ACHN (cell line): ENCODE data around the gene SLC26A4.
A peak's percentile ranks its signal among the peaks of the same experiment; 100 is the strongest.

Experiments used
- DNase-seq: peaks from one replicate; pipeline ENCODE4 v3.0.0-alpha.2; 2015
- in situ Hi-C: cut with HindIII; loops from 2 replicates; pipeline ENCODE4 v1.10.0; 2017; ENCODE audit warnings: low sequenced_read_pairs, low pct_ligation_motif_present, low pct_unique_long_range_greater_than_20kb

Gene SLC26A4

DNA sequence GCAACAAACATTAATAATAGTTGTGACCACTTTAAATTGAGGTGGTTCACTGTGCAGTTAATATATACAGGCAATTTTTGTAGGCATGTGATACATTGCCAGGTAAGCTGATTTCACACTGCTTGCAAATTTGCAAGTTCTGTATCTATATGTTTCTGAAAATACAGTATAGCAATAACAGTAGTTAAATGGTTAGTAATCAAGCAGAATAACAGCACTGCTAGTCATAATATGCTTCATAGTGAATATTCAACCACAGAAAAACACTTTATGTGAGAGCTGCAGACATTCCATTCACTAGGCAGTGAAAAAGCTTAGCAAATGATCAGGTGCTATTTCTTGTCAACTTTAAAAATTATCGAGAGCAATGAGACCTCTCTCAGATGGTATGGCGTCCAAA lies 28.9 kb downstream of the SLC26A4 start:
- in situ Hi-C loops = no loop called here
- DNase-seq = no peak

DNA sequence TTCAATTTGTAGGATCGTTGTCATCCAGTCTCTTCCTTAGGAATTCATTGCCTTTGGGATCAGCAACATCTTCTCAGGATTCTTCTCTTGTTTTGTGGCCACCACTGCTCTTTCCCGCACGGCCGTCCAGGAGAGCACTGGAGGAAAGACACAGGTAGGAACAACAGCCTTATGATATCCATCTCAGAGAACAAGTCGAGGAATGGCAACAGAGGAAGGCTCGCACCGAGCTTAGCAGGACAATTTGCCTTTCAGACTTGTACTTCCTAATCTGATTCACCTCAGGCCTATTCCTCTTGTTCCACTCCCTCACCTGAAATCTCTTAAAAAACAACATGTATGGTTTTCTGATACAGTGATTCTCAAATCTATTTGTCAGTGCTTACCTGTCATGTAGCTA lies 29.5 kb downstream of the SLC26A4 start:
- no peak for DNase-seq
- in situ Hi-C loops = no loop called here

DNA sequence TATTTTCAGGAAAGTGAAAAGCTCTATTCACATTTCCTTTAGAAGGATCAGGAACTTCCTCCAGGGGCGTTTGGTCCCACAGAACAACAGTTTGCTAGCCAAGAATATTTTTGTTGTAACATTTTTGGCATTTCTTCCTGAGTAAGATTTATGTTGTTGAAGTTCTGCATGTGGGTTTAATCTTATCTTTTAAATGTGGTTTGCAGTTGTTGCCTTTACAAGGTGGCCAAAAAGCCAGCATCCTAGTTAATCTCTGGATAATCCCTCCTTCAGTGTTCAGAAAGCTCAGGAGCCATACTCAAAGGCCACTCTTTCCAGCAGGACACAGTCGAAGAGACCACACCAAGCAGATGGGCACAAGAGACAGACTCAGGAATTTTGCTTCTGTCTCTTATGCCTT lies 30.0 kb downstream of the SLC26A4 start:
- DNase-seq = no peak
- in situ Hi-C loops = no loop called here

DNA sequence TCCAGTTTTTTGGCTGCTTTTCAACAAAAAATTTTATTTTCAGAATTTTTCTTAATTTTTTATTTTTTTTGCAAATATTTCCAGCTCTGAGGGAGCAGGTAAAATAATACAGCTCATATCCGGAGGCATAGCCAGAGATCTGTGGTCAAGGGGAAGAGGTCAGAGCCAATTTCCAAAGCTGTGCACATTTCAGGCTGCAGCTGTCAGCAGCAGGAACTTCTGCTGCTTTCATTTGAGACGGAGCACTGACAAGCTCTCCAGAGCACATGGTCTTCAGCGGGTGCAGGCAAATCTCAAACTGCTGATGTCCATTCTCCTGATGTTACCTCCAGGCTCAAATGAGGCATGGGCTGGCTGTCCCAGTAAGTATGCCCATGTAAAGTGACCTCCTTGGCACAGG lies 31.1 kb downstream of the SLC26A4 start:
- in situ Hi-C loops = no loop called here
- DNase-seq = no peak

DNA sequence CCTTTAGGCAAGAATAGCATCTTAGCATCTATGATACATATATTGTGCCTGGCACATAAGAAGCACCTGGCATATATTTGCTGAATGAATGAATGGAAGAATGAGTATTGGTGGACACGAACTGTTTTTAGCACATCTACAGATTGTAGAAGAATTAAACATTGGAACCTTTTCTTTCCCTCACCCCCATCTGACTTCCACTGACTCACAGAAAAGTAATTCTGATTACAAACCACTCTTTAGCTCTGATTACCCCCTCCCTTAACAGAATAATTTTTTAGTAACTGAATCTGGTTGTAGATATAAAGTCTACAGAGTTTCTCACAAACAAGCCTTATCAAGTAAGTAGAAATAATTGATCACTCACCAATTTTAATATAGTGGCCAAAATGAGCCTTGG lies 31.9 kb downstream of the SLC26A4 start:
- DNase-seq = no peak
- in situ Hi-C loops = no loop called here

DNA sequence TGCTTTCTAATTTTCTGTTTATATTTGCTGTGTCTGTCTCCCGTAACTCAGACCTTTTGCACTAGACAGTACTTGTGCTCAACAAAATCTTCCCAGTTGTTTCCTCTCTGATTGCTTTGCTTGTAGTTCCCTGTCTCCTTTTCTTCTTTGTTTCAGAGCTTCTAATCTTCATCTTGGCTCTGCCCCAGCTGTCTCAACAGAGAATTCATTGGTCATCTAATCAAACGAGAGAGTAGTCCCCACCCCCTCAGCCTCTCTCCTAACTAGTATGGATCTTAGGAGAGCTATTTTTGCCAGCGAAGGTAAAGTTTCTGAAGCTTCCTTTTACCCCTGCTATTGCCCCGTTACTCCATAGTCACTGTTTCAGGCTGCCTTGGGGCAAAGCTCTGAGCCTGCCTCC lies 32.8 kb downstream of the SLC26A4 start:
- in situ Hi-C loops = no loop called here
- DNase-seq = no peak

DNA sequence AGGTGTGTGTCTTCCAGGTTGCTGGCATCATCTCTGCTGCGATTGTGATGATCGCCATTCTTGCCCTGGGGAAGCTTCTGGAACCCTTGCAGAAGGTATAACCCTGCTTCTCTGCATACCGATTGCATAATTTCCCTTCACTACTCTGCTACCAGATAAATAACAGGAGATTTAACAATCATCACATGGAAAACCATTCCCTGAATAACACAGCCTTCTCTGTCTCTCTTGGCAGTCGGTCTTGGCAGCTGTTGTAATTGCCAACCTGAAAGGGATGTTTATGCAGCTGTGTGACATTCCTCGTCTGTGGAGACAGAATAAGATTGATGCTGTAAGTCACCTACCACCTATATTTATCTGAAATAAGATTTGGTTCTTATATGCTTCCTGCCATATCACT lies 33.8 kb downstream of the SLC26A4 start:
- in situ Hi-C loops = no loop called here
- DNase-seq = no peak

DNA sequence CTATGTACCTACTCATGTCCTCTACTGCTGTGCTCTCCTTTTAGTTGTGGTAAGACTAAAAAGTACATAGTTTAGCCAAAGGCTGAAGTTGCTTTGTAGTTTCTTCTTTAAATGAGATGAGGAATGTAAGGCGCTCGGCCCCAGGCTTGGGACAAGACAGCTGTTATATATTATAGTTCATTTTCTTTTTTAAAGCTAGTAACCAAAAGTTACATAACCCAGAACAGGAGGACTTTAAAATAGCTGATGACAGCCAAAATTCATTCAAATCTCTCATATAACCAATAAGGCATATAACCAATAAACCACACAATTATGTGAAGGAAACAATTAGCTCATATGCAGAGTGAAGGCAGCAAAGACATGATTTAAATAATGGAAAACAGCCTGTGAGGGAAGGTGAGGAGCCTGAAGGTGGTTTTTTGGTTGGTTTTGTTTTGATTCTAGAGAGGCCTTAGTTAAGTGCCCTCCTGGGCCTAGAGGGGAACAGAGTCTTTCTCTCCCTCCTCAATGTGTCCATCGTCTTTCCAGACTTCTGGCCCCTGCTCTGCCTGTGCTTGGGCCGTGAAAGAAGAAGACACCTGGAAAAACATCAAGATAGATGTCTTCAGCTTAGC lies 35.8 kb downstream of the SLC26A4 start:
- no peak for DNase-seq
- in situ Hi-C loops = no loop called here

DNA sequence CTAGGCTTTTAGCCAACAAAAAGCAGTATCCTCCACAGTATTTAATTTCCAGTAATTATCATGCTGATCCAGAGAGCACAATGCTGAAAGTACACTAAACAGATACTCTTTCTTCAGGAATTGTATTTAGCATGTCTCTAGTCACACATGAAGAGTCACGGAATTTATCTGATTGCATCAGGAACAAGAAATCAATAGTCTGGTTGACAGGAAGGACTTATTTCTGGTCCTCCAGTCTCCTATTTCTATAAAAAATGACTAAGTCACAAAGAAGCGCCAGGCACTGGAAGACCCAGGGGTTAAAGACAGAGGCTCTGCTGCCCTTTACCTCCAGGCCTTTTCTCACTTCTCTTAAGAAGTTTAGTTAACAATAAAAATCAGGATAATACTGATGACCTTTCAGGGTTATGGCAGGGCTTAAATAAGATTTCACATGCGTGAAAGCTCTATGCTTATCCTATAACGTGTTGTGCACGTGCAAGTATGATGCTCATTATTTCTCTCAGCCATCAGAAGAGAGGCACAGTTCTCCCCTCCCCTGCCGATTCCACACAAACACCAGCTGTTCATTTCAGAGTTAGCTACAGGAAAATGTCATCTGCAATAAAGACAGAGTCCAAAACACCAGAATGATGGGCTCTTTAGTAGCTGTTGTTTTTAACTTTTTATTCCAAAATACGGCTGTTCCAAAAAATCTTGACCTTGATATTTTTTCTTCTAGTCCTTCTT lies 36.9 kb downstream of the SLC26A4 start:
- no peak for DNase-seq
- in situ Hi-C loops = no loop called here

DNA sequence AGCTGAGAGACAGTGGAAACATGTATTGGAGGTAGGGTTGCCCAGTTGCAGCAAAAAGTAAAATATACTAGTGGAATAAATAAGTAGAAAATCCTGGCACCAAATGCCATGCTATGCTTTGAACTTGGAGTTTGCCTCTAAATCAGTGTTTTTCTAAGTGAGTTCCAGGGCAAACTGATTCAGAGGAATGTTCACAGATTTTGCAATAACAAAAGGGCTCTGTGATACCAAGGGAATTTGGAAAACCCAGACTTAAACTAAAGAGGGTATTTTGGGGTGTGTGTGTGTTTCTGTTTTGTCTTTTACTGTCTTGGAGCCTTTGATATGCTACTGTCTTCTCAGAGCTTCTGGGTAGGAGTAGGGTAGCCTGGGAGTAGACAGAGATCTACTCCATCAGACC lies 39.9 kb downstream of the SLC26A4 start:
- in situ Hi-C loops = no loop called here
- DNase-seq = no peak

DNA sequence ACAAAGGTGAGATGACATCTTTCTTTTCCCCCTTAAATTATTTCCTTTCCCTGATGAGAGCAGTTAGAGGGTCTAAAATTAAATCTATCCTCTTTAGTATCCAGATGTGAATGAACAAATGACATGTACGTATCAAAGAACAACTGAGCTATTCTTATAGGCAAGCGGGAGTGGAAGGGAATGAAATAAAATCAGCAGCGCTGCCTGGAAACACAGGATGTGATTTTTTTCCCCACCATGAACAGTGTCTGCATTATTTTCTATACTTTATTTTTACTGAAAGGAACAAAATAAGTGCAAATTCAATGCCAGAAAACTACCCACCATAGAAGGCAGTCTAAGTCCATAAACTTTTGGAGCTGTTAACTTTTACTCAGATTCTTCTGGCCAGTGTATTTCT lies 40.6 kb downstream of the SLC26A4 start:
- DNase-seq = no peak
- in situ Hi-C loops = no loop called here

DNA sequence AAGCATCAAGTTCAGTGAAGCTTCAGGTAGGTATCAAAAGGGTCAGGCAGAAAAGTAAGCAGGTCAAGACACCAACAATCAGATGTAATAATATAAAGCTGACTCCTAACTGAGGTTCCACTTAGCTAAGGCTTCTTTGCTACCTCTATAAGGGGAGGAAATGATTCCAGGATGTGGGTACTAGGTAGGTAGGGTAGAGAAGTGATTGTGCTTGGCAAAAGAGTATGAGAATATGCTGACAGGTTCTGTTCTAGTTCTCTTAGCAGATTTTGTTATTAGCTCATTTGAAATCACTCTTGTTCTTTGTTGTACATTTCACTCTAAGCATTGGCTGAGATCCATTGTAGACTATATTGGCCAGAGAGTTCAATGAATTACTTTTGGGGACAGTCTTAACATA lies 42.6 kb downstream of the SLC26A4 start:
- DNase-seq = no peak
- in situ Hi-C loops = no loop called here

DNA sequence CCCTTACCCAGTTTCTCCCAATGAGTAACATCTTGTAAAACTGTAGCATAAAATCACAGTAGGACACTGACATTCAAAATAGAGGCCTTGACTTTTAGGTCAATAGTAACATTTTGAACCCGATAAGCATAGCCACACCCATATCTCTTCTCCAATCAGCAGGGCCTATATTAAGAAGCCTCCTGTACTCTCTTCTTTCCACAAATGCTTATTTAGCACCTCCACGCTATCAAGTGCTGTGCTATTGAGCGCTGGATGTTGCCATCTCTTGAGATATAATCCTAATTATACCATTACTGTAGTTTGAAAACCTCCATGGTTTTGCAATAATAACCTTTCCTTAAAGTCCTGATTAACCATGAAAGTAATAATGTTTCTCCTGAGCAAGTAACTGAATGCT lies 43.2 kb downstream of the SLC26A4 start:
- DNase-seq = no peak
- in situ Hi-C loops = no loop called here

DNA sequence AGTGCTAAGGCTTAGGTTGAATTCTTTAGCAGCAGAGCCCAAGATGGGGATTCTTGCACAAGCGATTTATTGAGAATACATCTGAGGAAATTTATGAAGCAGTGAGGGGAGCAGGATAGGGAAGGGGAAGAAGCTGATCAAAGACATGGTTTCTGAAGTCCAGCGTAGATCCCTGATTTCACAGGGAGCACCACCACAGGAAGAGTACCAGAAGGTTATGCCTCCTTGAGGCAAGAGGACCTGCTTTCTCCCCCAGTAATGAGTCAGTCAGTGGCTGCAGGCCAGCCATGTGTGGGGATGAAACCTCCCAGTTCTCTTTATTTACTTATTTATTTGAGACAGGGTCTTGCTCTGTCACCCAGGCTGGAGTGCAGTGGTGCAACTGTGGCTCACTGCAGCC lies 48.3 kb downstream of the SLC26A4 start:
- DNase-seq = no peak
- in situ Hi-C loops = no loop called here

DNA sequence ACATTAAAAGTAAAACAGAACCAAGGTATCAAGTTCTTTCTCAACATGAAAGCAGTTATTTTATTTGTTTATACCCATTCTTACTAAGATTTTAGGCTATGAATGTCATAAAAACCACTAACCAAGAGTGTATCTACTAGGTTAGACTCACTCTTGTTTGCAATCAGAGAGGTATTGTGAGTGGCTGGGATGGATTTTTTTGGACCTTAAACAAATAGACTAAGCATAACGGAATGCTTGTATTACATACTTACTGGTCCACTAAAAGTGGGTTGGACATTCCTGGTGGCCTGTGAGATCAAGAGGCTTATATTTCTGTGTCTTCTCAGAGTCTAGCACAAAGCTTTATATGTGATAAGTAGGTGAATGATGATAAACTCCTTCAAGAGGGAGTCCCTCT lies 50.7 kb downstream of the SLC26A4 start:
- in situ Hi-C loops = no loop called here

DNA sequence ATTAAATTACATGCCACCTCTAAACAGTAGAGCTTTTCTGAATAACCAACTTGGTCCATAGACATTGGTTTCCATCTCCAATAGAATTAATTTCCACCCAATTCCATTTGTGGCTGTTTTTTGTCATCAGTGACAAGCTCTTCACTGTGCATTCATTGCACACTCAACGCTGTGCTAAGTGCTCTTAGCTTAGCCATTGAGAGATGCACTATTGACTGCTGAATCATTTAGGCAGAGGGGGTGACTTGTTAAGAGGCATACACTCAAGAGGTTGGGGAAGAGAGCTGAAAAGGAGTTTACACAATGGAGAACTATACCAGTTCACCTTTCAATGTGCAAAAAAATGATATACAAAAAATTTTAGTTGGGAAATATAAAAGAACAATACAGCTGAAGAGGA lies 51.4 kb downstream of the SLC26A4 start:
- DNase-seq = no peak
- in situ Hi-C loops = no loop called here

More for the DNA sequence above, 50.7 kb downstream of the SLC26A4 start:
- DNase-seq = no peak

DNA sequence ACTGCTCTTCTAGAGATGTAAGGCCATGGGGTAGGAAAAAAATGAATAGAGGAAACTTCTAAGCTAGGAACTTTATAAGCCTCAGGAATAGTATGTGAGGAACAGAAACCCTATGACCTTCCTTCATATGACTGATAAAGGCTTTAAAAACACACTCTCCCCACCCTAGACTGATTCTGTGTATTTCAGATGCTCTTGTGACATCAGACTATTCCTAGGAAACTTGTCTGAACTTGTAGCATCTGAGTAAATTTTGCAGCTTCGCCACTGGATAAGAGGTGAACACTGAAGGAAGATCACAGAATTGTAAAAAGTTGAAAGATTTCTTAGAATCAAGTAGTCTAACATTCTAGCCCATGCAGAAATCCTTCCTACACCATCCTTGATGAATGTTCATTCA lies 52.3 kb downstream of the SLC26A4 start:
- in situ Hi-C loops = no loop called here
- DNase-seq = no peak

DNA sequence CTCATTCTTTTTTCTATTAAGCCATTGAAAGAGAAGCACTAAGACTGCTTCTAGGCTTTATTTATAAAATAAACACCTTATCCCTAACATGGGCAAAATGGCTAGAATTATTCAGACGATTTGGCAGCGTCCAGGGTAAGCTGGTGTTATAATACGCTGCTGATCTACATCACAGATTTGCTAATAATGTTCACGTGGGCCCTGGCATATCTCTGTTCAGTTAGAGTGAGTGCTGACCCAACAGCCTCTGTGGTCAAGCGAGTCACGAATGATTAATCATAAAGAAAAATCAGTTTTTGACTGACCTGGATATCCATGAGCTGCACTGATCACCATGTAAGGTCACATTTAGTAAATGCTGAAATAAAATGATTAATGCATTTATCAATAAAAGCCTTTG lies 54.9 kb downstream of the SLC26A4 start:
- peak; percentile 18 for DNase-seq
- in situ Hi-C loops = no loop called here

DNA sequence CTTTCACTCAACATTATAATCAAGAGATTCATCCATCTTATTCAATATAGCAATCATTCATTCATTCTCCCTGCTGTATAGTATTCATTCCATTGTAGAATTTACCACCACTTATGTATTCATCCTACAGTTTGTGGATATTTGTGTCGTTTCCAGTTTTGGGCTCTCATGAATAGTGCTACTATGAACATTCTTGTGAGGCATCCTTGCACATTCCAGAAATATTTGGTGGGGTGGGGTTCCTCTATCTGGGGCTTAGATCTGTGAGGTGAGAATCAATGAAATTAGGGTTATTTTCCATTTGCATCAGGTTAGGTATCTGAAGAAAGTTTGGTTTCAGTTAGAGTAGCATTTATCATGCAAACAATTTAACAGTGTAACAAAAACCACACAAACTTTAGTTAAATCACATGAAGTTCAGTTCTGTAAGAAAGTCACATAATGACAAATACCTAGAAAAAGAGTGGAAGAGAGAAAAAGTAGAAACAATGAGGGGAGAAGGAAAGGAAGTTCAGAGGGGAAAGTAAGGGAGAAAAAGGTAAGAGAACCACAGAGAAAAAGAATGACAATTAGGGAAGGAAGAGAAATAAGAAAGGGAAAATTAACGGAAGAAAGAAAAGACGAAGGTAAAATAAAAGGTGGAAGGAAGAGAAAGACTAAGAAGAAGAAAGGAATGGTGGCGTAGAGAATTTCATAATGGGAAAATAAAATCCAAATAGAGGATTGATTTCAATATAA lies 58.0 kb downstream of the SLC26A4 start:
- DNase-seq = no peak
- in situ Hi-C loops = no loop called here

DNA sequence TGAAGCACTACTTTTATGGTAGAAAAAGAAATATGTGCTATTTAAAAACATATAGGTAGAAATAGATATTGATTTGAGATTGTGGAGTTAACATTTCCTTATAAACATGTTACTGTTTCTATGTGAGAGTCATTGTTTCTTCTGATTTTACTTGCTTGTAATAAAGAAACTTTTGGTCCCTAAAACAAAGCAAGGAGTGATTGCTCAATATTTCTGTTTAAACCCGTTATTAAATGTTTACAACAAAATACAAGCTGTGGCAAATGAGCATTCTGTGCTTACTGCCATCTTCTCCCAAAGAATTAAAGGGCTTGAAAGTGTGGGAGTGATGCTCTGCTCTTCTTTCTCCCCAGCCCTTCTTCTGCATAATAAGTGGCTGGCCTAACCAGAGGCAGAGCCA lies 60.7 kb downstream of the SLC26A4 start:
- in situ Hi-C loops = no loop called here
- no peak for DNase-seq
